ENCODE results near the gene TESK2. TPM values are rescaled to one million over a fixed set of nuclear protein-coding genes. Genes with fewer than 3 reads are reported as not detected.
A peak's percentile ranks its signal among the peaks of the same experiment; 100 is the strongest.

Gene TESK2
- total and polyA plus RNA-seq, 2 of the 13 experiments (the other 11 are each of a cell fraction or from before 2014, with no cell fraction given), result 5.5 to 9.6 TPM

- TF ChIP-seq, protein P1, sequence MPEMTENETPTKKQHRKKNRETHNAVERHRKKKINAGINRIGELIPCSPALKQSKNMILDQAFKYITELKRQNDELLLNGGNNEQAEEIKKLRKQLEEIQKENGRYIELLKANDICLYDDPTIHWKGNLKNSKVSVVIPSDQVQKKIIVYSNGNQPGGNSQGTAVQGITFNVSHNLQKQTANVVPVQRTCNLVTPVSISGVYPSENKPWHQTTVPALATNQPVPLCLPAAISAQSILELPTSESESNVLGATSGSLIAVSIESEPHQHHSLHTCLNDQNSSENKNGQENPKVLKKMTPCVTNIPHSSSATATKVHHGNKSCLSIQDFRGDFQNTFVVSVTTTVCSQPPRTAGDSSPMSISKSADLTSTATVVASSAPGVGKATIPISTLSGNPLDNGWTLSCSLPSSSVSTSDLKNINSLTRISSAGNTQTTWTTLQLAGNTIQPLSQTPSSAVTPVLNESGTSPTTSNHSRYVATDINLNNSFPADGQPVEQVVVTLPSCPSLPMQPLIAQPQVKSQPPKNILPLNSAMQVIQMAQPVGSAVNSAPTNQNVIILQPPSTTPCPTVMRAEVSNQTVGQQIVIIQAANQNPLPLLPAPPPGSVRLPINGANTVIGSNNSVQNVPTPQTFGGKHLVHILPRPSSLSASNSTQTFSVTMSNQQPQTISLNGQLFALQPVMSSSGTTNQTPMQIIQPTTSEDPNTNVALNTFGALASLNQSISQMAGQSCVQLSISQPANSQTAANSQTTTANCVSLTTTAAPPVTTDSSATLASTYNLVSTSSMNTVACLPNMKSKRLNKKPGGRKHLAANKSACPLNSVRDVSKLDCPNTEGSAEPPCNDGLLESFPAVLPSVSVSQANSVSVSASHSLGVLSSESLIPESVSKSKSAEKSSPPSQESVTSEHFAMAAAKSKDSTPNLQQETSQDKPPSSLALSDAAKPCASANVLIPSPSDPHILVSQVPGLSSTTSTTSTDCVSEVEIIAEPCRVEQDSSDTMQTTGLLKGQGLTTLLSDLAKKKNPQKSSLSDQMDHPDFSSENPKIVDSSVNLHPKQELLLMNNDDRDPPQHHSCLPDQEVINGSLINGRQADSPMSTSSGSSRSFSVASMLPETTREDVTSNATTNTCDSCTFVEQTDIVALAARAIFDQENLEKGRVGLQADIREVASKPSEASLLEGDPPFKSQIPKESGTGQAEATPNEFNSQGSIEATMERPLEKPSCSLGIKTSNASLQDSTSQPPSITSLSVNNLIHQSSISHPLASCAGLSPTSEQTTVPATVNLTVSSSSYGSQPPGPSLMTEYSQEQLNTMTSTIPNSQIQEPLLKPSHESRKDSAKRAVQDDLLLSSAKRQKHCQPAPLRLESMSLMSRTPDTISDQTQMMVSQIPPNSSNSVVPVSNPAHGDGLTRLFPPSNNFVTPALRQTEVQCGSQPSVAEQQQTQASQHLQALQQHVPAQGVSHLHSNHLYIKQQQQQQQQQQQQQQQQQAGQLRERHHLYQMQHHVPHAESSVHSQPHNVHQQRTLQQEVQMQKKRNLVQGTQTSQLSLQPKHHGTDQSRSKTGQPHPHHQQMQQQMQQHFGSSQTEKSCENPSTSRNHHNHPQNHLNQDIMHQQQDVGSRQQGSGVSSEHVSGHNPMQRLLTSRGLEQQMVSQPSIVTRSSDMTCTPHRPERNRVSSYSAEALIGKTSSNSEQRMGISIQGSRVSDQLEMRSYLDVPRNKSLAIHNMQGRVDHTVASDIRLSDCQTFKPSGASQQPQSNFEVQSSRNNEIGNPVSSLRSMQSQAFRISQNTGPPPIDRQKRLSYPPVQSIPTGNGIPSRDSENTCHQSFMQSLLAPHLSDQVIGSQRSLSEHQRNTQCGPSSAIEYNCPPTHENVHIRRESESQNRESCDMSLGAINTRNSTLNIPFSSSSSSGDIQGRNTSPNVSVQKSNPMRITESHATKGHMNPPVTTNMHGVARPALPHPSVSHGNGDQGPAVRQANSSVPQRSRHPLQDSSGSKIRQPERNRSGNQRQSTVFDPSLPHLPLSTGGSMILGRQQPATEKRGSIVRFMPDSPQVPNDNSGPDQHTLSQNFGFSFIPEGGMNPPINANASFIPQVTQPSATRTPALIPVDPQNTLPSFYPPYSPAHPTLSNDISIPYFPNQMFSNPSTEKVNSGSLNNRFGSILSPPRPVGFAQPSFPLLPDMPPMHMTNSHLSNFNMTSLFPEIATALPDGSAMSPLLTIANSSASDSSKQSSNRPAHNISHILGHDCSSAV (CRISPR knock-in tag; IDR thresholded peaks at IDR 0.05; ENCODE audit: borderline replicate concordance), result no peak
- 0 out of 2 replicates have a peak, but pooled peaks have one; percentile 6 for TF ChIP-seq STAG1 (CRISPR knock-in tag; IDR thresholded peaks at IDR 0.05)
- TF ChIP-seq U2AF2 (IDR thresholded peaks at IDR 0.05; ENCODE audit: low read depth, low read length), result no peak
- TF ChIP-seq ZNF605 (CRISPR knock-in tag; IDR thresholded peaks at IDR 0.05), result no peak
- TF ChIP-seq NR2F1 (CRISPR knock-in tag; IDR thresholded peaks at IDR 0.05), result peak; percentile 51 to 54; a peak in 3 of 4 replicates
- TF ChIP-seq RBAK (CRISPR knock-in tag; IDR thresholded peaks at IDR 0.05), result no peak
- no peak for TF ChIP-seq KMT2A (CRISPR knock-in tag; IDR thresholded peaks at IDR 0.05)
- no peak for TF ChIP-seq ZNF432 (CRISPR knock-in tag; IDR thresholded peaks at IDR 0.05; ENCODE audit: borderline replicate concordance)
- no peak for TF ChIP-seq CBFB (CRISPR knock-in tag; IDR thresholded peaks at IDR 0.05)
- TF ChIP-seq ZFX (CRISPR knock-in tag; IDR thresholded peaks at IDR 0.05; ENCODE audit: low read depth), result peak; percentile 28; the same call in 1 of the 2 replicates
- TF ChIP-seq BCL6 (CRISPR knock-in tag; IDR thresholded peaks at IDR 0.05), result peak; percentile 99
- no peak for TF ChIP-seq CBX5 (CRISPR knock-in tag; IDR thresholded peaks at IDR 0.05; ENCODE audit: borderline replicate concordance)
- TF ChIP-seq FOXK1 (CRISPR knock-in tag; IDR thresholded peaks at IDR 0.05; ENCODE audit: borderline replicate concordance, low read depth), result peak; percentile 66; the same call in 1 of the 2 replicates
- TF ChIP-seq LRRFIP1 (CRISPR knock-in tag; conservative IDR thresholded peaks at IDR 0.05), result no peak
- TF ChIP-seq, protein P2, sequence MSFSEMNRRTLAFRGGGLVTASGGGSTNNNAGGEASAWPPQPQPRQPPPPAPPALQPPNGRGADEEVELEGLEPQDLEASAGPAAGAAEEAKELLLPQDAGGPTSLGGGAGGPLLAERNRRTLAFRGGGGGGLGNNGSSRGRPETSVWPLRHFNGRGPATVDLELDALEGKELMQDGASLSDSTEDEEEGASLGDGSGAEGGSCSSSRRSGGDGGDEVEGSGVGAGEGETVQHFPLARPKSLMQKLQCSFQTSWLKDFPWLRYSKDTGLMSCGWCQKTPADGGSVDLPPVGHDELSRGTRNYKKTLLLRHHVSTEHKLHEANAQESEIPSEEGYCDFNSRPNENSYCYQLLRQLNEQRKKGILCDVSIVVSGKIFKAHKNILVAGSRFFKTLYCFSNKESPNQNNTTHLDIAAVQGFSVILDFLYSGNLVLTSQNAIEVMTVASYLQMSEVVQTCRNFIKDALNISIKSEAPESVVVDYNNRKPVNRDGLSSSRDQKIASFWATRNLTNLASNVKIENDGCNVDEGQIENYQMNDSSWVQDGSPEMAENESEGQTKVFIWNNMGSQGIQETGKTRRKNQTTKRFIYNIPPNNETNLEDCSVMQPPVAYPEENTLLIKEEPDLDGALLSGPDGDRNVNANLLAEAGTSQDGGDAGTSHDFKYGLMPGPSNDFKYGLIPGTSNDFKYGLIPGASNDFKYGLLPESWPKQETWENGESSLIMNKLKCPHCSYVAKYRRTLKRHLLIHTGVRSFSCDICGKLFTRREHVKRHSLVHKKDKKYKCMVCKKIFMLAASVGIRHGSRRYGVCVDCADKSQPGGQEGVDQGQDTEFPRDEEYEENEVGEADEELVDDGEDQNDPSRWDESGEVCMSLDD (CRISPR knock-in tag; IDR thresholded peaks at IDR 0.05; ENCODE audit: borderline replicate concordance), result no peak
These were observed 193.2 kb downstream of the TESK2 start (continued) for GRCh38 chr1:45297666-45298356.
